BLaER1 treated with 17β-estradiol and CSF1 and Interleukin-3, amounts not matched to agents 10 nM and 100 nM (cell line): ENCODE data around the gene COX6B1.
"Not testable (repeated sequence)": the region's sequence is repeated elsewhere in the genome, so short reads cannot be mapped to it uniquely, and the experiment has no call there.

Source experiments
- H3K27ac ChIP-seq, 11 experiments: shearing (Covaris generic); formaldehyde crosslinking; 2 replicates each; pipeline ENCODE4 v1.8.1; 2022
- H3K27me3 ChIP-seq, 11 experiments: shearing (Covaris generic); formaldehyde crosslinking; 2 replicates each; pipeline ENCODE4 v1.8.1; 2022
- H3K36me3 ChIP-seq, 11 experiments: shearing (Covaris generic); formaldehyde crosslinking; 2 replicates each; pipeline ENCODE4 v1.8.1; 2022
- H3K4me1 ChIP-seq, 10 experiments: shearing (Covaris generic); formaldehyde crosslinking; 2 replicates each; pipeline ENCODE4 v1.8.1; 2022
- H3K4me2 ChIP-seq, 11 experiments: shearing (Covaris generic); formaldehyde crosslinking; 2 replicates each; pipeline ENCODE4 v1.8.1; 2022
- H3K4me3 ChIP-seq, 10 experiments: shearing (Covaris generic); formaldehyde crosslinking; 2 replicates each; pipeline ENCODE4 v1.8.1; 2022
- H3K9ac ChIP-seq, 11 experiments: shearing (Covaris generic); formaldehyde crosslinking; 2 replicates each; pipeline ENCODE4 v1.8.1; 2022
- H3K9me3 ChIP-seq, 11 experiments: shearing (Covaris generic); formaldehyde crosslinking; replicated peaks in 1 of 11; 2 replicates each; pipeline ENCODE4 v1.8.1; 2022
- H4K20me1 ChIP-seq, 11 experiments: shearing (Covaris generic); formaldehyde crosslinking; 2 replicates each; pipeline ENCODE4 v1.8.1; 2022
- Cebpa-rat ChIP-seq, 11 experiments: shearing (Covaris generic); IDR thresholded peaks; 2 replicates each; pipeline ENCODE4 v1.8.1; 2022

COX6B1 gene

GRCh38 chr19:35648017-35648961, at the start of gene COX6B1:
Gene COX6B1, plus strand, starts transcription at chr19:35648323. Its CDS starts 2,921 bp downstream, at chr19:35651244.
- Histone ChIP-seq H3K4me3 (peak within 1 kb of the TSS; percentile 86 to 98 (median 89)), H3K9ac (peak within 1 kb of the TSS; percentile 89 to 95 (median 91)), H3K4me2 (peak within 1 kb of the TSS; percentile 90 to 97 (median 95)), H3K27me3 (no peaks in the 10 kb centered on the region), H3K27ac (peak within 1 kb of the TSS; percentile 84 to 92 (median 88)), H3K36me3 (peaks cover 33 to 41% (median 37%) of the 10 kb centered on the region in 11 experiments), H3K4me1 (peaks cover 52 to 69% (median 60%) of the 10 kb centered on the region in 10 experiments), H4K20me1 (peaks cover 0 to 37% (median 26%) of the 10 kb centered on the region in 11 experiments; a peak in 16 of 22 replicates), H3K9me3 (no peaks in the 10 kb centered on the region)
- TF ChIP-seq Cebpa-rat (IDR thresholded peaks at IDR 0.05) = no peak

GRCh38 chr19:35601971-35602370, 46.2 kb upstream of the COX6B1 start:
- peaks cover 11 to 16% (median 14%) of the 10 kb centered on the region in 11 experiments for H3K9me3 ChIP-seq
- no peak overlapping the region for H3K27ac ChIP-seq
- no peaks in the 10 kb centered on the region for H3K4me1 ChIP-seq
- no peak for TF ChIP-seq Cebpa-rat (IDR thresholded peaks at IDR 0.05)
- no peaks in the 10 kb centered on the region for H3K27me3 ChIP-seq
- no peaks in the 10 kb centered on the region for H4K20me1 ChIP-seq
- no peak overlapping the region for H3K4me3 ChIP-seq
- H3K9ac ChIP-seq = no peak overlapping the region
- H3K4me2 ChIP-seq = no peak overlapping the region
- no peaks in the 10 kb centered on the region for H3K36me3 ChIP-seq

GRCh38 chr19:35604436-35604835, 43.7 kb upstream of the COX6B1 start:
- H4K20me1 ChIP-seq, H3K4me2 ChIP-seq, H3K4me3 ChIP-seq, H3K27me3 ChIP-seq, H3K27ac ChIP-seq, H3K9ac ChIP-seq, H3K4me1 ChIP-seq, H3K36me3 ChIP-seq: not testable (repeated sequence)
- peaks cover 30 to 38% (median 34%) of the 10 kb centered on the region in 11 experiments for H3K9me3 ChIP-seq

DNA sequence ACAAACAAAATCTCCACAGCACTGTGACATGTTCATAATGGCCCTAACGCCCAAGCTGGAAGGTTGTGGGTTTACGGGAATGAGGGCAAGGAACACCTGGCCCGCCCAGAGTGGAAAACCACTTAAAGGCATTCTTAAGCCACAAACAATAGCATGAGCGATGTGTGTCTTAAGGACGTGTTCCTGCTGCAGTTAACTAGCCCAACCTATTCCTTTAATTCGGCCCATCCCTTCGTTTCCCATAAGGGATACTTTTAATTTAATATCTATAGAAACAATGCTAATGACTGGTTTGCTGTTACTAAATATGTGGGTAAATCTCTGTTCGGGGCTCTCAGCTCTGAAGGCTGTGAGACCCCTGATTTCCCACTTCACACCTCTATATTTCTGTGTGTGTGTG, 41.0 kb upstream of the COX6B1 start:
- H3K4me2 ChIP-seq, H3K9ac ChIP-seq, H3K27ac ChIP-seq, H3K36me3 ChIP-seq, H4K20me1 ChIP-seq, H3K27me3 ChIP-seq, H3K4me3 ChIP-seq: not testable (repeated sequence)
- H3K9me3 ChIP-seq = peaks cover 30 to 38% (median 34%) of the 10 kb centered on the region in 11 experiments
- H3K4me1 ChIP-seq = peaks cover 4 to 17% (median 9%) of the 10 kb centered on the region in 10 experiments; a peak in 17 of 20 replicates

- Histone ChIP-seq H3K4me2 (no peak overlapping the region), H3K36me3 (no peaks in the 10 kb centered on the region), H3K9ac (no peak overlapping the region), H3K27me3 (no peaks in the 10 kb centered on the region), H3K27ac (no peak overlapping the region), H3K4me1 (peaks cover 6 to 19% (median 11%) of the 10 kb centered on the region in 10 experiments; a peak in 17 of 20 replicates), H3K9me3 (peaks cover 30 to 38% (median 34%) of the 10 kb centered on the region in 11 experiments), H4K20me1 (no peaks in the 10 kb centered on the region), H3K4me3 (no peak overlapping the region)
- no peak for TF ChIP-seq Cebpa-rat (IDR thresholded peaks at IDR 0.05)
These were observed 40.5 kb upstream of the COX6B1 start for GRCh38 chr19:35607661-35608060.

DNA sequence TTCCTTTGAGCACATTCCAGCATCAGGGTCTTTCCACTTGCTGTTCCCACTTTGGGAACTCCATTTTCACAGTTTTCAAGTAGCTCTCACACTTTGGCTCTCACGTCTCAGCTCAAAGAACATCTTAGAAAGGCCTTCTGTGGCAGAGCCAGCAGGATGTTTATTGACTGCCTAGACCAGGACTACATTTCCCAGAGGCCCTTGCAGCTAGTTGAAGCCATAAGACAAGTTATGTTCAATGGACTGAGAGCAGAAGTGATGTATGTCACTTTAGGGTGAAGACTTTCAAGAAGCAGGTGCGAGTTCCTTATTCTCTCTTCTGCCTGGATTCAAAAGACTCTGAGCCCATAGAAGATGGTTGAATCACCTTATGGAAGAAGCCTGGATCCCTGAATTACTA, 39.9 kb upstream of the COX6B1 start:
- Histone ChIP-seq H3K27me3 (no peaks in the 10 kb centered on the region), H3K4me3 (no peak overlapping the region), H4K20me1 (no peaks in the 10 kb centered on the region), H3K9ac (no peak overlapping the region), H3K9me3 (peaks cover 30 to 38% (median 34%) of the 10 kb centered on the region in 11 experiments), H3K27ac (no peak overlapping the region), H3K4me2 (no peak overlapping the region), H3K4me1 (peaks cover 9 to 24% (median 15%) of the 10 kb centered on the region in 10 experiments; a peak in 19 of 20 replicates), H3K36me3 (no peaks in the 10 kb centered on the region)
- no peak for TF ChIP-seq Cebpa-rat (IDR thresholded peaks at IDR 0.05)

- Histone ChIP-seq H3K9me3 (peaks cover 30 to 38% (median 34%) of the 10 kb centered on the region in 11 experiments), H3K36me3 (peaks cover 0 to 6% (median 2%) of the 10 kb centered on the region in 11 experiments; a peak in 15 of 22 replicates), H3K4me1 (peaks cover 14 to 30% (median 18%) of the 10 kb centered on the region in 10 experiments; a peak in 19 of 20 replicates), H3K4me3 (no peak overlapping the region), H3K9ac (no peak overlapping the region), H4K20me1 (no peaks in the 10 kb centered on the region), H3K4me2 (peak overlapping the region in 6 of 11 experiments; percentile 4 to 52 (median 30); a peak in 10 of 22 replicates), H3K27ac (no peak overlapping the region), H3K27me3 (no peaks in the 10 kb centered on the region)
- TF ChIP-seq Cebpa-rat (IDR thresholded peaks at IDR 0.05) = no peak
These were observed 38.2 kb upstream of the COX6B1 start for GRCh38 chr19:35609851-35610353.

GRCh38 chr19:35612224-35612558, 35.9 kb upstream of the COX6B1 start:
- H3K9me3 ChIP-seq = peaks cover 16 to 20% (median 17%) of the 10 kb centered on the region in 11 experiments
- no peaks in the 10 kb centered on the region for H4K20me1 ChIP-seq
- H3K4me3 ChIP-seq = peak overlapping the region; percentile 69 to 89 (median 76)
- H3K27ac ChIP-seq = peak overlapping the region in 6 of 11 experiments; percentile 78 to 89 (median 84); a peak in 9 of 22 replicates
- H3K27me3 ChIP-seq = no peaks in the 10 kb centered on the region
- H3K4me2 ChIP-seq = peak overlapping the region; percentile 80 to 96 (median 93)
- H3K4me1 ChIP-seq = peaks cover 14 to 30% (median 18%) of the 10 kb centered on the region in 10 experiments; a peak in 19 of 20 replicates
- TF ChIP-seq Cebpa-rat (IDR thresholded peaks at IDR 0.05) = no peak
- peak overlapping the region; percentile 77 to 92 (median 88); a peak in 18 of 22 replicates for H3K9ac ChIP-seq
- peaks cover 0 to 28% (median 19%) of the 10 kb centered on the region in 11 experiments; a peak in 18 of 22 replicates for H3K36me3 ChIP-seq
